Retinal pigment epithelial cell (primary cell): ENCODE results near the gene H6PD.
"Not testable (repeated sequence)": the region's sequence is repeated elsewhere in the genome, so short reads cannot be mapped to it uniquely, and the experiment has no call there.

Experiments
- DNase-seq: peaks from one replicate; pipeline ENCODE4 v3.0.0-alpha.2; 2010; ENCODE audit warnings: low read depth
- H3K4me3 ChIP-seq: 2 replicates; pipeline ENCODE4 v1.5.1; 2011; ENCODE audit warnings: mild to moderate bottlenecking, low read length, control low read depth, moderate library complexity
- CTCF ChIP-seq: conservative IDR thresholded peaks from 2 replicates; pipeline ENCODE4 v1.5.1; 2011; ENCODE audit warnings: low read depth, low read length, control low read depth, inconsistent platforms

Gene H6PD

GRCh38 chr1:9296850-9297249 lies 62.3 kb downstream of the H6PD start:
- no peak for DNase-seq
- no peak overlapping the region for H3K4me3 ChIP-seq
- TF ChIP-seq CTCF, result no peak

DNA sequence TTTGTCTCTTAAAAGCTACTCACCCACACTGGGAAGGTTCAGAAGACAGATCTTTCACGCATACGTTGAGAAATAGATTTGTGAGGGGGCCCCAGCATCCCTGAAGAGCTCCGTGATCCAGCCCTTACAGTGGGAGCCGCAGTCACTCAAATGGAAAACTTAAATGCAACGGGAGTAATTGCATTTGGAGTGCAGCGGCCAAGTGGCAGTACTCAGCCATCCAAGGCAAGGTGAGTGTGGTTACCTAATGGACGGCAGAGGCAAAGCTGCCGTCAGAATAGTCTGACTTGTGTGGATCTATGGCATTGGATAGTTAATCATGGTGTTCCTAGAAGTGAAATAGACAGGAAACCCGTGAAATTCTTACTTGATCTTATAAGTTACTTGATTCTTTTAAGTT lies 63.3 kb downstream of the H6PD start:
- no peak for TF ChIP-seq CTCF
- no peak overlapping the region for H3K4me3 ChIP-seq
- DNase-seq, result no peak

GRCh38 chr1:9298282-9298681 lies 63.7 kb downstream of the H6PD start:
- TF ChIP-seq CTCF, result no peak
- DNase-seq, result no peak
- H3K4me3 ChIP-seq, result no peak overlapping the region

- DNase-seq, result peak; percentile 58
- H3K4me3 ChIP-seq, result not testable (repeated sequence)
Measured at GRCh38 chr1:9299571-9300541, 65.3 kb downstream of the H6PD start.

- no peak for TF ChIP-seq CTCF
- no peak overlapping the region for H3K4me3 ChIP-seq
- DNase-seq, result no peak
Measured at GRCh38 chr1:9300573-9300972, 66.0 kb downstream of the H6PD start.

DNA sequence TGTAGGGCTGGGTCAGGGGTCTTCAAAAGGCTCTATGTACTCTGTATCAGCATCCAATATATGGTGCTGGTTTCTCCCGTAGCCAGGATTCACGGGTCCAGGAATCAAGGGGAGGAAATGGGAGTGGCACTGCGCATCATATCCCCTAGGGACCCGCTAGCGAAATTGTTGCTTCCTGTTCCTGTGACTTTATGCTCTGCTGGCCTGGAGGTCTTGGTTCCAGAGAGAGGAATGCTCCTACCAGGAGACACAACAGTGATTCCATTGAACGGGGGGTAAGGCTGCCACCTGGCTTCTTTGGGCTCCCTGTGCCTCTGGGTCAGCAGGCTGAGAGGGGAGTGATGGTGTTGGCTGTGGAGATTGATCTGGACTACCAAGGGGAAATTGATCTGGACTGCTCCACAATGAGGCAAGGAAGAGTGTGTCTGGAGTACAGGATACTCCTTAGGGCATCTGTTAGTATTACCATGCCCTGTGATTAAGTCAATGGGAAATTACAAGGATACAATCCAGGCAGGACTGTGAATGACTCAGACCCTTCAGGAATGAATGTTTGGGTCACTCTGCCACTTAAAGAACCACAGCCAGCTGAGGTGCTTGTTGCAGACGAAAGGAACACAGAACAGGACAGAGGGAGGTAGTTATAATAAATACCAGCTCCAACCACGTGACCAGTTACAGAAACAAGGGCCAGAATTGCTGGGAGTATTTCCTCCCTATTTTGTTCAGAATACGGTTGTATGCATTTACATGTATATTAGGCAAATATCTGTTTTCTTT lies 68.4 kb downstream of the H6PD start:
- H3K4me3 ChIP-seq, result no peak overlapping the region
- no peak for TF ChIP-seq CTCF
- no peak for DNase-seq

DNA sequence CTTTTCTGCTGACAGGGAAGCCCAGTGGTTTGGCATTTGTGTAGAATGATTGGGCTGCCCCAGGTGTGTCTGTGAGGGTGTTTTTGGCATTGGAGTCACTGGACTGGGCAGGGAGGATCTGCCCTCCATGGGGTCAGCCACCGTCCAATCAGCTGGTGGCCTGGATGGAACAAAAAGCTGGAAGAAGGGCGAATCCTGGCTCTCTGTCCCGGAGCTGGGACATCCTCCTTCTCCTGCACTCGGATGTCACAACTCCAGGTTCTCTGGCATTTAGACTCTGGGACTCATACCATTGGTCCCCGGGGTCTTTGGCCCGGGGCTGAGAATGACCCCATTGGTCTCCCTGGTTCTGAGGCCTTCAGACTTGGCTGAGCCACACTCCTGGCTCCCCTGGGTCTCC lies 69.3 kb downstream of the H6PD start:
- TF ChIP-seq CTCF, result no peak
- no peak for DNase-seq
- no peak overlapping the region for H3K4me3 ChIP-seq
